ENCODE data around the gene FAM78B.

Gene FAM78B

GRCh38 chr1:166166698-166167571, at the start of gene FAM78B:
TSS of gene FAM78B (minus strand) at chr1:166167001. CDS start at chr1:166166248, 753 bp downstream.
- H3K4me3 ChIP-seq (ENCODE audit: low read length) = peak within 1 kb of the TSS; percentile 41
- peak; percentile 54 for DNase-seq (ENCODE audit: low read depth)
- TF ChIP-seq CTCF (IDR thresholded peaks at IDR 0.05; ENCODE audit: insufficient read depth, low read depth, low read length, missing control alignments) = no peak

- no peak overlapping the region for H3K4me3 ChIP-seq (ENCODE audit: low read length)
- TF ChIP-seq CTCF (IDR thresholded peaks at IDR 0.05; ENCODE audit: insufficient read depth, low read depth, low read length, missing control alignments) = no peak
- DNase-seq (ENCODE audit: low read depth) = no peak
Observed at GRCh38 chr1:166202546-166202945, 35.7 kb upstream of the FAM78B start.

- no peak for DNase-seq (ENCODE audit: low read depth)
- TF ChIP-seq CTCF (IDR thresholded peaks at IDR 0.05; ENCODE audit: insufficient read depth, low read depth, low read length, missing control alignments) = no peak
- H3K4me3 ChIP-seq (ENCODE audit: low read length) = no peak overlapping the region
Observed at GRCh38 chr1:166200743-166201142, 33.9 kb upstream of the FAM78B start.

GRCh38 chr1:166197597-166197996, 30.8 kb upstream of the FAM78B start:
- H3K4me3 ChIP-seq (ENCODE audit: low read length) = no peak overlapping the region
- no peak for DNase-seq (ENCODE audit: low read depth)
- TF ChIP-seq CTCF (IDR thresholded peaks at IDR 0.05; ENCODE audit: insufficient read depth, low read depth, low read length, missing control alignments) = no peak

- DNase-seq (ENCODE audit: low read depth) = peak; percentile 29
- TF ChIP-seq CTCF (IDR thresholded peaks at IDR 0.05; ENCODE audit: insufficient read depth, low read depth, low read length, missing control alignments) = no peak
- H3K4me3 ChIP-seq (ENCODE audit: low read length) = no peak overlapping the region
Observed at GRCh38 chr1:166197141-166197540, 30.3 kb upstream of the FAM78B start.

GRCh38 chr1:166193057-166193698, 26.4 kb upstream of the FAM78B start:
- H3K4me3 ChIP-seq (ENCODE audit: low read length) = no peak overlapping the region
- no peak for DNase-seq (ENCODE audit: low read depth)
- no peak for TF ChIP-seq CTCF (IDR thresholded peaks at IDR 0.05; ENCODE audit: insufficient read depth, low read depth, low read length, missing control alignments)

Data from epithelial cell of esophagus (primary cell).